Lung (tissue), 12 donors: ENCODE results near the gene ADAMTS20. TPM values are rescaled to one million over a fixed set of nuclear protein-coding genes. Genes with fewer than 3 reads are reported as not detected.

Experiments
- ATAC-seq: fragments of 200-7000 bp; cut with Tn5 transposase; one replicate; pipeline ENCODE4 v1.9.1; 2020; ENCODE audit warnings: moderate number of reproducible peaks; ENCODE audit not compliant: insufficient read depth, low FRiP score
- DNase-seq, 3 donors: peaks; one replicate each; pipeline ENCODE4 v3.0.0-alpha.2; 2013 to 2017
- H3K27ac ChIP-seq, 2 donors: one replicate each; pipeline ENCODE4 v1.5.1; 2013; ENCODE audit warnings: mild to moderate bottlenecking in 2 of 2, moderate library complexity in 2 of 2, control low read depth in 1 of 2, inconsistent platforms in 1 of 2, low read depth in 1 of 2, low read length in 1 of 2
- H3K27me3 ChIP-seq, 3 donors: one replicate each; pipeline ENCODE4 v1.5.1; 2013; ENCODE audit warnings: low read length in 2 of 3; ENCODE audit not compliant: control insufficient read depth in 3 of 3, insufficient read depth in 3 of 3
- H3K36me3 ChIP-seq, 4 donors: one replicate each; pipeline ENCODE4 v1.5.1; 2013; ENCODE audit warnings: low read length in 4 of 4, mild to moderate bottlenecking in 1 of 4, moderate library complexity in 1 of 4; ENCODE audit not compliant: control insufficient read depth in 4 of 4, insufficient read depth in 4 of 4
- H3K4me1 ChIP-seq, 5 donors: one replicate each; pipeline ENCODE4 v1.5.1; 2013; ENCODE audit warnings: low read length in 5 of 5, mild to moderate bottlenecking in 2 of 5, moderate library complexity in 1 of 5; ENCODE audit not compliant: control insufficient read depth in 5 of 5, insufficient read depth in 5 of 5
- H3K4me3 ChIP-seq: one replicate; pipeline ENCODE4 v1.5.1; 2013; ENCODE audit warnings: mild to moderate bottlenecking, control low read depth, moderate library complexity
- H3K9ac ChIP-seq, 2 donors: one replicate each; pipeline ENCODE4 v1.5.1; 2013; ENCODE audit warnings: low read length in 2 of 2, control low read depth in 1 of 2; ENCODE audit not compliant: insufficient read depth in 1 of 2
- H3K9me3 ChIP-seq, 4 donors: one replicate each; pipeline ENCODE4 v1.5.1; 2013; ENCODE audit warnings: low read length in 3 of 4, mild to moderate bottlenecking in 1 of 4, moderate library complexity in 1 of 4; ENCODE audit not compliant: control insufficient read depth in 4 of 4, insufficient read depth in 3 of 4
- WGBS, 2 donors: extraction: QIAGEN DNeasy Blood & Tissue Kit; methylation state at CpG; one replicate each; pipeline ENCODE4 v1.1.7; 2013; 5-methylcytosine and 5-hydroxymethylcytosine counted together
- polyA plus RNA-seq, 2 donors: library from polyadenylated mRNA; stranded (reverse); fragments of 200-250 nt; gene quantifications; one replicate each; pipeline ENCODE4 v1.2.1, GENCODE V29; 2013
- total RNA-seq, 2 donors: library from RNA; depleted of rRNA in 1 of 2; stranded (reverse); fragments of >200 nt in 1 of 2; gene quantifications; one replicate each; pipeline ENCODE4 v1.2.1, GENCODE V29; 2014 to 2021
- TF ChIP-seq, protein P1 (sequence below): IDR thresholded peaks from 2 replicates; pipeline ENCODE4 v1.5.1; 2012; ENCODE audit warnings: mild to moderate bottlenecking; ENCODE audit errors: control extremely low read depth, extremely low read depth
- donor health status: control.
- donor health status: control.
- donor health status: Bipolar disorder and iron deficiency.
- donor health status: healthy.
- donor health status: DM: yes; HTN: yes; CAD: no.

The ADAMTS20 gene
- total and polyA plus RNA-seq, 4 donors, result not detected

DNA sequence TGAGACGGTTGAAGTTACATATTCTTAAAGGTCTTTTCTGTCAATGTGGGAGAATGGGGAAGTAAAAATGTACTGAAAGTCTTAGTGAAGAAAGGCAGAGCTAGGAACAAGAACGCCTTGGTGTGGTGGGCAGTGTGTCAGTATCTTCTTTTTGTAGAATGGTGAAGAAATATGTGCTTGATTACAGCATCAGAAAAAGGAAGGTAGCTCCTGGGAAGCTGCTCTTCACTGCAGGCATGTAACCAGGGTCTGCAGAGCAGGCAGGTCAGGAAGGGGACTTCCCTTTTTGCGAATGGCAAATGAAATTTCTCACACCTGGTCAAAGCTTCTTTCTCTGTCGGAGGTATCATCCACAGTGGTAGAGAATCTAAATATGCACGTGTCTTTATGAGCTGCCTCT is 226.2 kb downstream of the ADAMTS20 start:
- no peaks in the 10 kb centered on the region for H3K27me3 ChIP-seq
- WGBS, 2 donors, result 47 to 79% methylated on average over 5 of the region's 5 CpGs
- ATAC-seq, result no peak

GRCh38 chr12:43320281-43320680 is 231.7 kb downstream of the ADAMTS20 start:
- no peak for DNase-seq
- Histone ChIP-seq H3K27ac (no peak overlapping the region), H3K36me3 (no peaks in the 10 kb centered on the region), H3K9ac (no peak overlapping the region), H3K4me3 (no peak overlapping the region), H3K9me3 (peaks cover 0 to 2% (median 0%) of the 10 kb centered on the region in 4 donors), H3K4me1 (peaks cover 0 to 11% (median 0%) of the 10 kb centered on the region in 5 donors), H3K27me3 (no peaks in the 10 kb centered on the region)
- no peak for ATAC-seq
- WGBS, 2 donors, result 76 to 89% methylated on average over 4 of the region's 4 CpGs
- TF ChIP-seq, protein P1, sequence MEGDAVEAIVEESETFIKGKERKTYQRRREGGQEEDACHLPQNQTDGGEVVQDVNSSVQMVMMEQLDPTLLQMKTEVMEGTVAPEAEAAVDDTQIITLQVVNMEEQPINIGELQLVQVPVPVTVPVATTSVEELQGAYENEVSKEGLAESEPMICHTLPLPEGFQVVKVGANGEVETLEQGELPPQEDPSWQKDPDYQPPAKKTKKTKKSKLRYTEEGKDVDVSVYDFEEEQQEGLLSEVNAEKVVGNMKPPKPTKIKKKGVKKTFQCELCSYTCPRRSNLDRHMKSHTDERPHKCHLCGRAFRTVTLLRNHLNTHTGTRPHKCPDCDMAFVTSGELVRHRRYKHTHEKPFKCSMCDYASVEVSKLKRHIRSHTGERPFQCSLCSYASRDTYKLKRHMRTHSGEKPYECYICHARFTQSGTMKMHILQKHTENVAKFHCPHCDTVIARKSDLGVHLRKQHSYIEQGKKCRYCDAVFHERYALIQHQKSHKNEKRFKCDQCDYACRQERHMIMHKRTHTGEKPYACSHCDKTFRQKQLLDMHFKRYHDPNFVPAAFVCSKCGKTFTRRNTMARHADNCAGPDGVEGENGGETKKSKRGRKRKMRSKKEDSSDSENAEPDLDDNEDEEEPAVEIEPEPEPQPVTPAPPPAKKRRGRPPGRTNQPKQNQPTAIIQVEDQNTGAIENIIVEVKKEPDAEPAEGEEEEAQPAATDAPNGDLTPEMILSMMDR, result no peak

More for the DNA sequence above, 226.2 kb downstream of the ADAMTS20 start:
- H3K4me1 ChIP-seq, result no peaks in the 10 kb centered on the region
- H3K27ac ChIP-seq, result no peak overlapping the region
- no peaks in the 10 kb centered on the region for H3K36me3 ChIP-seq
- TF ChIP-seq, protein P1, result no peak
- H3K9me3 ChIP-seq, result peaks cover 0 to 7% (median 2%) of the 10 kb centered on the region in 4 donors
- H3K9ac ChIP-seq, result no peak overlapping the region
- no peak overlapping the region for H3K4me3 ChIP-seq
- no peak for DNase-seq

DNA sequence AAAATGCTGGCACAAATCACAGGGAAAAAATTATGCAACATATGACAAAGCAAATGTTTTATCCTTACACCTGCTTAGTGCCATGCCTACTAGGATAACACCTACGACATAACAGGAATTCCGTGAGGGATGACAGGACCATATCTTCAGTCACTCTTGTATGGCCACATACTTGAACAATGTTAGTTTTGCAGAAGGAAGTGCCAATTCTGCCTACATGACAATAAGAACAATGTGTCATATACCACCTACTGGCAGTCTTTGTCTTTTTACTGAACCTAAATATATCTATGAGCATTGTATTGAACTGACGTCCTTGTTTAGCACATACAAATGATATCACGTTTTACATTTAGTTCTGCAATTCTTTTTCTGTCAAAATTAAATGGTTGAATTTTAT is 234.0 kb downstream of the ADAMTS20 start:
- Histone ChIP-seq H3K4me1 (peaks cover 0 to 11% (median 0%) of the 10 kb centered on the region in 5 donors), H3K4me3 (no peak overlapping the region), H3K9me3 (no peaks in the 10 kb centered on the region), H3K27me3 (no peaks in the 10 kb centered on the region), H3K36me3 (no peaks in the 10 kb centered on the region), H3K9ac (no peak overlapping the region), H3K27ac (no peak overlapping the region)
- no peak for DNase-seq
- ATAC-seq, result no peak
- 65 to 68% methylated on average over 4 of the region's 4 CpGs for WGBS, 2 donors
- TF ChIP-seq, protein P1, result no peak

DNA sequence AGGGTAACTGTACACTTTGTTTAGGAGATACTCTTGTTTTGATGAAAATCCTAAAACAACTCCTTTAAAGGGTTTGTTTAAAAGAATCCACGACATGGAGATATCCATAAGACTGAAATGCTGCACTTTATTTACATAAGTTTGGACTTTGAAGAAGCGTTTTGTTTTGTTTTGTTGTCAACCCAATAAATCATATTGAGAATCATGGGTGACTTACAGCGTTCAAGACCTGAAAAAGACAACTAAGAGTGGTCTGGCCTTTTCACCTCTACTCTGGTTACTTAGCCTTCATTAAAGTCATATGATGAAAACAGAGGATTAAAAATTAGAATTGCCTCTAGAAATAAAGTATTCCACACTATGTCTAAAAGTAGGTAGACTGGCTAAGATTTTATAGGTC is 234.8 kb downstream of the ADAMTS20 start:
- Histone ChIP-seq H3K27me3 (no peaks in the 10 kb centered on the region), H3K4me3 (no peak overlapping the region), H3K4me1 (peaks cover 0 to 11% (median 0%) of the 10 kb centered on the region in 5 donors), H3K9ac (no peak overlapping the region), H3K27ac (no peak overlapping the region), H3K36me3 (no peaks in the 10 kb centered on the region), H3K9me3 (no peaks in the 10 kb centered on the region)
- ATAC-seq (no peak), DNase-seq (no peak)
- TF ChIP-seq, protein P1, result no peak
- 54 to 70% methylated on average over 3 of the region's 3 CpGs for WGBS, 2 donors
